BE2C (cell line): ENCODE results near the gene CYGB.

Experiments
- DNase-seq: peaks from one replicate; pipeline ENCODE4 v3.0.0-alpha.2; 2020
- H3K27me3 ChIP-seq: fragments of 250-450 bp; sonication (Bioruptor Pico); 2 replicates; pipeline ENCODE4 v1.5.1; 2020; ENCODE audit warnings: mild to moderate bottlenecking
- H3K36me3 ChIP-seq: fragments of 250-450 bp; sonication (Bioruptor Pico); 2 replicates; pipeline ENCODE4 v1.5.1; 2020; ENCODE audit warnings: mild to moderate bottlenecking
- H3K4me1 ChIP-seq: fragments of 250-450 bp; sonication (Bioruptor Pico); 2 replicates; pipeline ENCODE4 v1.5.1; 2020
- H3K4me3 ChIP-seq: 2 replicates; pipeline ENCODE4 v1.5.1; 2011; ENCODE audit warnings: low read depth, low read length
- H3K9me3 ChIP-seq: fragments of 250-450 bp; sonication (Bioruptor Pico); 2 replicates; pipeline ENCODE4 v1.5.1; 2020
- CTCF ChIP-seq: IDR thresholded peaks from 2 replicates; pipeline ENCODE4 v1.5.1; 2012; ENCODE audit warnings: mild to moderate bottlenecking, low read depth, low read length

CYGB gene

DNA sequence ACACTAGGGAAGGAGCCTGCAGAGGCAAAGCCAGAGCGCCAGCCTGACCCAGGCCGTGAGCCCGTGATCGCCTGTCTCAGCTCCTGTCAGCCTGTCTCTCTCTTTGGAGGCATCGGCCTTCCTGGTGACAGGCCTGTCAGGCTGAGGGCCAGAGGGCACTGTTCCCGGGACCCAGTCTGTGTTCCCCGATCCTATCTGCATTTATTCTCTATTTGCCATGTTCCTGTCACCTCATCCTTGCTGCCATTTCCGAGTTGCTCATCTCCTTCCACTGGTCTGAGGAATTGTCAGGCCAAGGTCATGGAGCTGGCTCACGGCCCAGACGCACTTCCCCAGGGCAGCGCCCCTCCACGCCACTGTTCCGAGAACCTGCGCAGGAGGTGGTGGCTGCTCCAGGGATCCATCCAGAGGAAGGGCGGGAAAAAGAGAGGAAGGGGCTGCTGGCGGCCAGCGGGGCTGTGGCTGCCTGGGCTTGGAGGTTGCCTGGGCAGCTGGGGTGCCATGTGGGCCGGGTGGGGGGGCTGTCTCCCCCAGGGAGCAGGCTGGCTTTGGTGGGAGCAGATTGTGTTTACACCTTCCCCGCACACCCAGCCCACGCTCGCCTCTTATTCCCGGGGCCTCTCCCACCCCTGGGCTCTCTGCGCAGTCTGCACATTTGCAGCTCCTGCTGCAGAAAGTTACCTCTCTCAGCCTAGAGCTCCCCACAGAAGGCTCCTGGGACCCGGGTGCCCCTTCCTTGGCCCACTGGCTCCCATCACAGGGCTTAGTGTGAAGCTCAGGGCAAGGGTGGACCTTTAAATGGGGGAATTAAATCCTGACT is 7.2 kb upstream of the CYGB start:
- Histone ChIP-seq H3K27me3 (no peaks in the 10 kb centered on the region), H3K36me3 (peaks cover 26% of the 10 kb centered on the region), H3K4me3 (peak overlapping the region; percentile 78), H3K4me1 (peaks cover 39% of the 10 kb centered on the region), H3K9me3 (no peaks in the 10 kb centered on the region)
- DNase-seq, result peak; percentile 65
- no peak for TF ChIP-seq CTCF

GRCh38 chr17:76543826-76544545 is 6.5 kb upstream of the CYGB start:
- H3K9me3 ChIP-seq, result no peaks in the 10 kb centered on the region
- H3K27me3 ChIP-seq, result no peaks in the 10 kb centered on the region
- H3K4me3 ChIP-seq, result peak overlapping the region; percentile 78
- peak; percentile 94 for DNase-seq
- H3K4me1 ChIP-seq, result peaks cover 47% of the 10 kb centered on the region
- TF ChIP-seq CTCF, result no peak
- peaks cover 19% of the 10 kb centered on the region for H3K36me3 ChIP-seq

GRCh38 chr17:76543482-76543825 is 5.9 kb upstream of the CYGB start:
- TF ChIP-seq CTCF, result no peak
- H3K36me3 ChIP-seq, result peaks cover 13% of the 10 kb centered on the region
- H3K9me3 ChIP-seq, result no peaks in the 10 kb centered on the region
- DNase-seq, result no peak
- H3K4me3 ChIP-seq, result peak overlapping the region; percentile 78
- peaks cover 50% of the 10 kb centered on the region for H3K4me1 ChIP-seq
- no peaks in the 10 kb centered on the region for H3K27me3 ChIP-seq

GRCh38 chr17:76542984-76543383 is 5.5 kb upstream of the CYGB start:
- peaks cover 49% of the 10 kb centered on the region for H3K4me1 ChIP-seq
- peak overlapping the region; percentile 78 for H3K4me3 ChIP-seq
- H3K27me3 ChIP-seq, result no peaks in the 10 kb centered on the region
- no peak for TF ChIP-seq CTCF
- peak; percentile 72 for DNase-seq
- H3K9me3 ChIP-seq, result no peaks in the 10 kb centered on the region
- peaks cover 9% of the 10 kb centered on the region for H3K36me3 ChIP-seq

- DNase-seq, result no peak
- Histone ChIP-seq H3K36me3 (peaks cover 5% of the 10 kb centered on the region), H3K4me3 (peak overlapping the region; percentile 78), H3K9me3 (no peaks in the 10 kb centered on the region), H3K4me1 (peaks cover 46% of the 10 kb centered on the region), H3K27me3 (no peaks in the 10 kb centered on the region)
- no peak for TF ChIP-seq CTCF
Observed at GRCh38 chr17:76542566-76542971, 5.1 kb upstream of the CYGB start.
